ENCODE data around the gene OR14K1. TPM values are rescaled to one million over a fixed set of nuclear protein-coding genes. Genes with fewer than 3 reads are reported as not detected.
"Not testable (repeated sequence)": the region's sequence is repeated elsewhere in the genome, so short reads cannot be mapped to it uniquely, and the experiment has no call there.

The OR14K1 gene
- total RNA-seq, 1 experiment from 2014 or later = not detected

GRCh38 chr1:247746391-247746935 is 8.0 kb downstream of the OR14K1 start:
- ChIA-PET CTCF (interaction anchor here (0.7 to 1.8 kb wide), 5 partner anchors 9 to 65 kb away, joined by 3 to 6 read pairs (median 3); no protein-coding TSS in a partner anchor), POLR2A (interaction anchor here (0.6 to 1.0 kb wide), 2 partner anchors 16 to 21 kb away, joined by 3 read pairs; no protein-coding TSS in a partner anchor)
- TF ChIP-seq, protein P1, sequence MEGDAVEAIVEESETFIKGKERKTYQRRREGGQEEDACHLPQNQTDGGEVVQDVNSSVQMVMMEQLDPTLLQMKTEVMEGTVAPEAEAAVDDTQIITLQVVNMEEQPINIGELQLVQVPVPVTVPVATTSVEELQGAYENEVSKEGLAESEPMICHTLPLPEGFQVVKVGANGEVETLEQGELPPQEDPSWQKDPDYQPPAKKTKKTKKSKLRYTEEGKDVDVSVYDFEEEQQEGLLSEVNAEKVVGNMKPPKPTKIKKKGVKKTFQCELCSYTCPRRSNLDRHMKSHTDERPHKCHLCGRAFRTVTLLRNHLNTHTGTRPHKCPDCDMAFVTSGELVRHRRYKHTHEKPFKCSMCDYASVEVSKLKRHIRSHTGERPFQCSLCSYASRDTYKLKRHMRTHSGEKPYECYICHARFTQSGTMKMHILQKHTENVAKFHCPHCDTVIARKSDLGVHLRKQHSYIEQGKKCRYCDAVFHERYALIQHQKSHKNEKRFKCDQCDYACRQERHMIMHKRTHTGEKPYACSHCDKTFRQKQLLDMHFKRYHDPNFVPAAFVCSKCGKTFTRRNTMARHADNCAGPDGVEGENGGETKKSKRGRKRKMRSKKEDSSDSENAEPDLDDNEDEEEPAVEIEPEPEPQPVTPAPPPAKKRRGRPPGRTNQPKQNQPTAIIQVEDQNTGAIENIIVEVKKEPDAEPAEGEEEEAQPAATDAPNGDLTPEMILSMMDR (IDR thresholded peaks at IDR 0.05; ENCODE audit: unreplicated experiment) = no peak
- H3K36me3 Mint-ChIP-seq (ENCODE audit: insufficient read depth, unreplicated experiment) = no peaks in the 10 kb centered on the region
- H3K4me1 Mint-ChIP-seq (ENCODE audit: insufficient read depth, unreplicated experiment) = peaks cover 36% of the 10 kb centered on the region
- H3K4me3 Mint-ChIP-seq (ENCODE audit: unreplicated experiment) = no peak overlapping the region
- peak; percentile 77 for DNase-seq (ENCODE audit: unreplicated experiment)
- BruUV-seq (replicated peaks) = no TSS peak
- intact Hi-C loops (cut with micrococcal nuclease) = loop anchor here (2.0 kb wide), 1 partner anchor 160 kb away; no protein-coding TSS in a partner anchor
- H3K9me3 Mint-ChIP-seq (ENCODE audit: unreplicated experiment) = peaks cover 11% of the 10 kb centered on the region
- H3K27ac Mint-ChIP-seq (ENCODE audit: low read depth, unreplicated experiment) = peak overlapping the region; percentile 72
- H3K27me3 Mint-ChIP-seq (ENCODE audit: insufficient read depth, unreplicated experiment) = no peaks in the 10 kb centered on the region

DNA sequence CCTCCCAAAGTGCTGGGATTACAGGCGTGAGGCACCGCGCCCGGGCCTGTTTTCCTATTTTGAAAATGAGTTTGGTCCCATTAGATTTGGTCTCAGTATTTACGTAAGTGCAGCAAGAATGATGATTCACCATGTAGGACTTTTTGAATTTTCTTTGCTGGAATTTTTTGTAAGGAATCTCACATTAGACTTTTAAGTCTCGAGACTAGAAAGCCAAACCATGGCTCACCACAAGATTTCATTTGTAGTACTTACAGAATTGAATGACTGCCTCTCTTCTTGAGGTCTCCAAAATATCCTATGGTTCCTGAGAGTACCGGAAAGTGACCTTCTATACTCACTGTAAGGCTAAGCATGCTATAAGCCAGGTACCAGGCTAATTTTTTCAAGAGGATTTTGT is 9.2 kb downstream of the OR14K1 start:
- Mint-ChIP-seq H3K4me3 (ENCODE audit: unreplicated experiment) (no peak overlapping the region), H3K9me3 (ENCODE audit: unreplicated experiment) (peaks cover 11% of the 10 kb centered on the region), H3K27me3 (ENCODE audit: insufficient read depth, unreplicated experiment) (no peaks in the 10 kb centered on the region), H3K27ac (ENCODE audit: low read depth, unreplicated experiment) (peak overlapping the region; percentile 72), H3K4me1 (ENCODE audit: insufficient read depth, unreplicated experiment) (peaks cover 26% of the 10 kb centered on the region), H3K36me3 (ENCODE audit: insufficient read depth, unreplicated experiment) (no peaks in the 10 kb centered on the region)
- ChIA-PET CTCF (no interaction called here), POLR2A (no interaction called here)
- no TSS peak for BruUV-seq (replicated peaks)
- intact Hi-C loops (cut with micrococcal nuclease) = loop anchor here (2.0 kb wide), 1 partner anchor 159 kb away; no protein-coding TSS in a partner anchor
- DNase-seq (ENCODE audit: unreplicated experiment) = peak; percentile 67
- TF ChIP-seq, protein P1 (IDR thresholded peaks at IDR 0.05; ENCODE audit: unreplicated experiment) = no peak

DNA sequence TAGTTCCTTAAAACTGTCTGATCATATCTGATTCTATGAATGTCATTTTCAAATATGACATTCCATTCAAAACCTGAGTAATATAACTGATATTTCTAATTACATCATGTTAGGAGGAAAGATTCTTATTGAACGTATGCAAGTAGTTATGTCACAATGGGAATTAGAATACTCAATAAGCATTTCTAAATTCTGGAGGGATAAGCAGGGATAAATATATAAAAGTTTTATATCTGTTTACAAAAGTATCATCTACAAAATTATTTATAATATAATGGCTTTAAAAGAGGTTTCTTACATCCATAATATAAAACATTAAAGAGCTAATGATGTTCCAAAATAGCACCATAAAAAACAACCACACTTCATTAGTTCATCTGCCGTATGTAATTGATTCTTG is 9.6 kb downstream of the OR14K1 start, which contains the start of gene OR14A2:
TSS of gene OR14A2 (minus strand) at position 101 of the 400 bp plus-strand sequence.
- no peaks in the 10 kb centered on the region for H3K27me3 Mint-ChIP-seq (ENCODE audit: insufficient read depth, unreplicated experiment)
- peaks cover 11% of the 10 kb centered on the region for H3K9me3 Mint-ChIP-seq (ENCODE audit: unreplicated experiment)
- peak within 1 kb of the TSS; percentile 72 for H3K27ac Mint-ChIP-seq (ENCODE audit: low read depth, unreplicated experiment)
- ChIA-PET POLR2A (interaction anchor here (1.4 kb wide), 1 partner anchor 16 kb away, joined by 3 read pairs; no protein-coding TSS in a partner anchor), CTCF (no interaction called here)
- H3K36me3 Mint-ChIP-seq (ENCODE audit: insufficient read depth, unreplicated experiment) = no peaks in the 10 kb centered on the region
- BruUV-seq (replicated peaks) = no TSS peak
- intact Hi-C loops (cut with micrococcal nuclease) = no loop called here
- H3K4me3 Mint-ChIP-seq (ENCODE audit: unreplicated experiment) = no peak within 1 kb of the TSS
- peaks cover 25% of the 10 kb centered on the region for H3K4me1 Mint-ChIP-seq (ENCODE audit: insufficient read depth, unreplicated experiment)
- DNase-seq (ENCODE audit: unreplicated experiment) = no peak
- TF ChIP-seq, protein P1 (IDR thresholded peaks at IDR 0.05; ENCODE audit: unreplicated experiment) = no peak

DNA sequence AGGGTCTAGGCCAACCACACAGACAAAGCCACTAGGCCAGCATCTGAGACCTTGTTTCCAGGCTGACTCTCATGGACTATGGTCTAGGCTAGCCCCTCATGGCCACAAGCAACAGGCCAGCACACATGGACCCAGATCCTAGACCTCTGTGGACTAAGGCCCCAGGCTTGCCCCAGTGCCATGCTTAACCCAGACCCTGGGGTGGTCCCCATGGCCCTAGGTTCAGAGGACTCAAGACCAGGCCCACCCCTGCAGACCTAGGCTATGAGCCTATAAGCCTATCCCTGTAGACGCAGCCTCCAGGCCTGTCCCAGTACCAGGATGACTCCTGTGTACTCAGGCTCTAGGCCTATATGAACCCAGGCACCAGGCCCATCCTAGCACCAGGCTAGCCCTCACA is 11.5 kb downstream of the OR14K1 start:
- TF ChIP-seq, protein P1 (IDR thresholded peaks at IDR 0.05; ENCODE audit: unreplicated experiment) = no peak
- no TSS peak for BruUV-seq (replicated peaks)
- no peak for DNase-seq (ENCODE audit: unreplicated experiment)
- Mint-ChIP-seq H3K27ac (ENCODE audit: low read depth, unreplicated experiment) (no peak overlapping the region), H3K36me3 (ENCODE audit: insufficient read depth, unreplicated experiment) (no peaks in the 10 kb centered on the region), H3K27me3 (ENCODE audit: insufficient read depth, unreplicated experiment) (no peaks in the 10 kb centered on the region), H3K9me3 (ENCODE audit: unreplicated experiment) (peaks cover 11% of the 10 kb centered on the region), H3K4me1 (ENCODE audit: insufficient read depth, unreplicated experiment) (peaks cover 31% of the 10 kb centered on the region), H3K4me3 (ENCODE audit: unreplicated experiment) (no peak overlapping the region)
- CTCF ChIA-PET = interaction anchor here (0.7 to 1.3 kb wide), 4 partner anchors 11 to 69 kb away, joined by 3 to 4 read pairs (median 3); no protein-coding TSS in a partner anchor
- intact Hi-C loops (cut with micrococcal nuclease) = no loop called here
- POLR2A ChIA-PET = no interaction called here

DNA sequence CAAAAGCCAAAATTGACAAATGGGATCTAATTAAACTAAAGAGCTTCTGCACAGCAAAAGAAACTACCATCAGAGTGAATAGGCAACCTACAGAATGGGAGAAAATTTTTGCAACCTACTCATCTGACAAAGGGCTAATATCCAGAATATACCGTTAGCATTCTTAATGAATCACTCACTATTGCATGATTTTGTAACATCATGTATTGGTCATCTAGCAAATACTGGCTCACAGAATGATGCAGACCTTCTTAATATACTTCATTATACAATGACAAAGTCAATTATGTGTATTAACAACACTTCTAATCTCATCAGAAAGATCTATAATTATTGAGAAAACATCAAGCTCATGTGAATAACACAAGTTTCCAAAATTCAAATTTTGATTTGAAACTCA is 15.9 kb downstream of the OR14K1 start:
- BruUV-seq (replicated peaks); H3K27me3 Mint-ChIP-seq (ENCODE audit: insufficient read depth, unreplicated experiment); H3K27ac Mint-ChIP-seq (ENCODE audit: low read depth, unreplicated experiment); H3K36me3 Mint-ChIP-seq (ENCODE audit: insufficient read depth, unreplicated experiment); intact Hi-C loops (cut with micrococcal nuclease); H3K4me1 Mint-ChIP-seq (ENCODE audit: insufficient read depth, unreplicated experiment); H3K4me3 Mint-ChIP-seq (ENCODE audit: unreplicated experiment): not testable (repeated sequence)
- peaks cover 19% of the 10 kb centered on the region for H3K9me3 Mint-ChIP-seq (ENCODE audit: unreplicated experiment)
- ChIA-PET POLR2A (interaction anchor here (0.6 kb wide), 1 partner anchor 9 kb away, joined by 3 read pairs; no protein-coding TSS in a partner anchor), CTCF (interaction anchor here (0.6 kb wide), 1 partner anchor 626 kb away, joined by 3 read pairs; no protein-coding TSS in a partner anchor)
- peak; percentile 21 for DNase-seq (ENCODE audit: unreplicated experiment)

Measured in MCF 10A (cell line).